ENCODE results near the gene BCAS3.

GRCh38 chr17:61335845-61336655, 658.4 kb downstream of the BCAS3 start:
- TF ChIP-seq, protein P1, sequence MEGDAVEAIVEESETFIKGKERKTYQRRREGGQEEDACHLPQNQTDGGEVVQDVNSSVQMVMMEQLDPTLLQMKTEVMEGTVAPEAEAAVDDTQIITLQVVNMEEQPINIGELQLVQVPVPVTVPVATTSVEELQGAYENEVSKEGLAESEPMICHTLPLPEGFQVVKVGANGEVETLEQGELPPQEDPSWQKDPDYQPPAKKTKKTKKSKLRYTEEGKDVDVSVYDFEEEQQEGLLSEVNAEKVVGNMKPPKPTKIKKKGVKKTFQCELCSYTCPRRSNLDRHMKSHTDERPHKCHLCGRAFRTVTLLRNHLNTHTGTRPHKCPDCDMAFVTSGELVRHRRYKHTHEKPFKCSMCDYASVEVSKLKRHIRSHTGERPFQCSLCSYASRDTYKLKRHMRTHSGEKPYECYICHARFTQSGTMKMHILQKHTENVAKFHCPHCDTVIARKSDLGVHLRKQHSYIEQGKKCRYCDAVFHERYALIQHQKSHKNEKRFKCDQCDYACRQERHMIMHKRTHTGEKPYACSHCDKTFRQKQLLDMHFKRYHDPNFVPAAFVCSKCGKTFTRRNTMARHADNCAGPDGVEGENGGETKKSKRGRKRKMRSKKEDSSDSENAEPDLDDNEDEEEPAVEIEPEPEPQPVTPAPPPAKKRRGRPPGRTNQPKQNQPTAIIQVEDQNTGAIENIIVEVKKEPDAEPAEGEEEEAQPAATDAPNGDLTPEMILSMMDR (IDR thresholded peaks at IDR 0.05), result no peak
- TF ChIP-seq POLR2A (IDR thresholded peaks at IDR 0.05), result no peak

Data from body of pancreas (tissue), 4 donors.